ENCODE data around the gene ZNF578. TPM values are rescaled to one million over a fixed set of nuclear protein-coding genes. Genes with fewer than 3 reads are reported as not detected.
"Not testable (repeated sequence)": the region's sequence is repeated elsewhere in the genome, so short reads cannot be mapped to it uniquely, and the experiment has no call there.

Gene ZNF578
- total and polyA plus RNA-seq, 9 donors = 1.6 to 8.0 (median 4.0) TPM

DNA sequence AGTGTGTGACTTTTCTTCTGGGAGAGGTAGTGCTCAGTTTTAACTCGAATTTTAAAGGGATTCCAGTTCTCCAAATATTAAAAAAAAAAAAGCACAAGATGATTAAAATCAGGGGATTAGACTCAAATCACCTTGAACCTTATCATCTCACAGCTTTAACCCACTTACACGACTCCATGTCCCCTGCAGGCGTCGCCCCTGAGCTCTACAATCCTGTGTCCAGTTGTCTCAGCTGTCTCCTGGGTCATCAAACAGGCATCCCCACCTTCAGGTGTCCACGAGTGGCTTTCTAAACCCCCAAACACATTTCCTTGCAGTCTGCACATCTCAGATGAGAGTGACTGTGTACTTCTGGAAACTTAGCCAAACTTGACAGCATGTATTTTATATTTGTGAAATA, 88.3 kb downstream of the ZNF578 start:
- no peak overlapping the region for H3K27ac ChIP-seq
- H3K27me3 ChIP-seq = no peaks in the 10 kb centered on the region
- H3K36me3 ChIP-seq = no peaks in the 10 kb centered on the region
- 81 to 88% (median 86%) methylated on average over 5 of the region's 5 CpGs for WGBS, 3 donors
- TF ChIP-seq, protein P1, sequence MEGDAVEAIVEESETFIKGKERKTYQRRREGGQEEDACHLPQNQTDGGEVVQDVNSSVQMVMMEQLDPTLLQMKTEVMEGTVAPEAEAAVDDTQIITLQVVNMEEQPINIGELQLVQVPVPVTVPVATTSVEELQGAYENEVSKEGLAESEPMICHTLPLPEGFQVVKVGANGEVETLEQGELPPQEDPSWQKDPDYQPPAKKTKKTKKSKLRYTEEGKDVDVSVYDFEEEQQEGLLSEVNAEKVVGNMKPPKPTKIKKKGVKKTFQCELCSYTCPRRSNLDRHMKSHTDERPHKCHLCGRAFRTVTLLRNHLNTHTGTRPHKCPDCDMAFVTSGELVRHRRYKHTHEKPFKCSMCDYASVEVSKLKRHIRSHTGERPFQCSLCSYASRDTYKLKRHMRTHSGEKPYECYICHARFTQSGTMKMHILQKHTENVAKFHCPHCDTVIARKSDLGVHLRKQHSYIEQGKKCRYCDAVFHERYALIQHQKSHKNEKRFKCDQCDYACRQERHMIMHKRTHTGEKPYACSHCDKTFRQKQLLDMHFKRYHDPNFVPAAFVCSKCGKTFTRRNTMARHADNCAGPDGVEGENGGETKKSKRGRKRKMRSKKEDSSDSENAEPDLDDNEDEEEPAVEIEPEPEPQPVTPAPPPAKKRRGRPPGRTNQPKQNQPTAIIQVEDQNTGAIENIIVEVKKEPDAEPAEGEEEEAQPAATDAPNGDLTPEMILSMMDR (IDR thresholded peaks at IDR 0.05) = no peak
- TF ChIP-seq EP300 (IDR thresholded peaks at IDR 0.05) (no peak), POLR2A (IDR thresholded peaks at IDR 0.05) (no peak)
- peaks cover 0 to 2% of the 10 kb centered on the region in 2 donors for H3K9me3 ChIP-seq
- intact Hi-C loops (cut with DNase I) = no loop called here
- H3K4me3 ChIP-seq = no peak overlapping the region
- no peaks in the 10 kb centered on the region for H3K4me1 ChIP-seq (ENCODE audit: insufficient read depth)
- no peak for DNase-seq

DNA sequence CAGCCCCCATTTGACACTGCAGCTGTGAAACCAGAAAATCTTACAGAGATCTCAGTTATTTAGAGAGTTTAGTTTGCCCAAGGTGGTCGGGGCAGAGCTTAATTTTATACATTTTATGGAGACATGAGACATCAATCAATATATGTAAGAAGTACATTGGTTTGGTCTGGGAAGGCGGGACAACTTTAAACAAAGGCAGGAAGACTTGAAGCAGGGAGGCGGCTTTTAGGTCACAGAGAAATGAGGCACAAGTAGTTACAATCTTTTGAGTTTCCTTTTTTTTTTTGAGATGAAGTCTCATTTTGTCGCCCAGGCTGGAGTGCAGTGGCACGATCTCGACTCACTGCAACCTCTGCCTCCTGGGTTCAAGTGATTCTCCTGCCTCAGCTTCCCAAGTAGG, 89.2 kb downstream of the ZNF578 start:
- H3K4me3 ChIP-seq; H3K27ac ChIP-seq; intact Hi-C loops (cut with DNase I); H3K36me3 ChIP-seq; H3K27me3 ChIP-seq; DNase-seq; H3K4me1 ChIP-seq (ENCODE audit: insufficient read depth); H3K9me3 ChIP-seq: not testable (repeated sequence)
- 86 to 89% (median 88%) methylated on average over 6 of the region's 6 CpGs for whole genome bisulfite sequencing, 3 donors

DNA sequence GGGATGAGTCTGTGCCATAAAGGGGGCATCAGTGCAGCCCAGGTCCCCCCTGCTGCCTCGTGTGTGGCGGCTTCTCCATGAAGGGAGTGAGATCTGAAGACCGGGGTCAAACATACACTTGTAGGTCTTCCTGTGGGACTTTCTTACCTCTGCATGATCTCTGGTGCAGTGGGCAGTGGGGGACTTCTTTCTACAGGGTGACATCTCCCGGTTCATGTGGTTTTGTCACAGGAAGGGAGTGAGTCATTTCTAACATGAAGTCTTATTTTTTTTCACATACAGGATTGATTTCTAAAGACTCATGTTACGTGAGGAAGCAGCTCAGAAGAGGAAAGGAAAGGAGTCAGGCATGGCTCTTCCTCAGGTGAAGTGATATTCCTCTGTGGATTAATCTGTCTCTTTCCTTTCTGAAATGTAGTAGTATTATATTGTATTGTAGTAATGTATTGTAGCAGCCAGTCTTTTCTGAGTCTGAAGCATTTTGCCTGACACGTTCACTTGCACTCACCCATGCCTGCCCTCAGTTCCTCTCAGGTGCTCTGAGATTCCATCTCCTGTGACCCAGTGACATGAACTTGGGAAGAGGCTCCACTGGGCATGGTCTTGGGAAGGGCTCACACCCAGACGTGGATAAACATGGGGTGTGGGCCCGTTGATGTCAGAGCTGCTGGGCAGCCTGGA, 89.8 kb downstream of the ZNF578 start:
- TF ChIP-seq EP300 (IDR thresholded peaks at IDR 0.05) = no peak
- WGBS, 3 donors = 78 to 88% (median 84%) methylated on average over 8 of the region's 8 CpGs
- Histone ChIP-seq H3K4me1 (ENCODE audit: insufficient read depth) (no peaks in the 10 kb centered on the region), H3K36me3 (no peaks in the 10 kb centered on the region), H3K9me3 (peaks cover 0 to 6% of the 10 kb centered on the region in 2 donors), H3K27ac (no peak overlapping the region), H3K4me3 (no peak overlapping the region), H3K27me3 (no peaks in the 10 kb centered on the region)
- no peak for DNase-seq
- intact Hi-C loops (cut with DNase I) = no loop called here

DNA sequence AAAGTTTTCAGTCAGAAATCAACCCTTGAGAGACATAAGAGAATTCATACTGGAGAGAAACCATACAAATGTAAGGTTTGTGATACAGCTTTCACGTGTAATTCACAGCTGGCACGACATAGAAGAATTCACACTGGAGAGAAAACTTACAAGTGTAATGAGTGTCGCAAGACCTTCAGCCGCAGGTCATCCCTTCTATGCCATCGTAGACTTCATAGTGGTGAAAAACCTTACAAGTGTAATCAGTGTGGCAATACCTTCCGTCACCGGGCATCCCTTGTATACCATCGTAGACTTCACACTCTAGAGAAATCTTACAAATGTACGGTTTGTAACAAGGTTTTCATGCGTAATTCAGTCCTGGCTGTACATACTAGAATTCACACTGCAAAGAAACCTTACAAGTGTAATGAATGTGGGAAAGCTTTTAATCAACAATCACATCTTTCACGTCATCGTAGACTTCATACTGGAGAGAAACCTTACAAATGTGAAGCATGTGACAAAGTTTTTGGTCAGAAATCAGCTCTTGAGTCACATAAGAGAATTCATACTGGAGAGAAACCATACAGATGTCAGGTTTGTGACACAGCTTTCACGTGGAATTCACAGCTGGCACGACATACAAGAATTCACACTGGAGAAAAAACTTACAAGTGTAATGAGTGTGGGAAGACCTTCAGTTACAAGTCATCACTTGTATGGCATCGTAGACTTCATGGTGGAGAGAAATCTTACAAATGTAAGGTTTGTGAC, 101.0 kb downstream of the ZNF578 start:
- H3K9me3 ChIP-seq = peaks cover 0 to 45% of the 10 kb centered on the region in 2 donors

DNA sequence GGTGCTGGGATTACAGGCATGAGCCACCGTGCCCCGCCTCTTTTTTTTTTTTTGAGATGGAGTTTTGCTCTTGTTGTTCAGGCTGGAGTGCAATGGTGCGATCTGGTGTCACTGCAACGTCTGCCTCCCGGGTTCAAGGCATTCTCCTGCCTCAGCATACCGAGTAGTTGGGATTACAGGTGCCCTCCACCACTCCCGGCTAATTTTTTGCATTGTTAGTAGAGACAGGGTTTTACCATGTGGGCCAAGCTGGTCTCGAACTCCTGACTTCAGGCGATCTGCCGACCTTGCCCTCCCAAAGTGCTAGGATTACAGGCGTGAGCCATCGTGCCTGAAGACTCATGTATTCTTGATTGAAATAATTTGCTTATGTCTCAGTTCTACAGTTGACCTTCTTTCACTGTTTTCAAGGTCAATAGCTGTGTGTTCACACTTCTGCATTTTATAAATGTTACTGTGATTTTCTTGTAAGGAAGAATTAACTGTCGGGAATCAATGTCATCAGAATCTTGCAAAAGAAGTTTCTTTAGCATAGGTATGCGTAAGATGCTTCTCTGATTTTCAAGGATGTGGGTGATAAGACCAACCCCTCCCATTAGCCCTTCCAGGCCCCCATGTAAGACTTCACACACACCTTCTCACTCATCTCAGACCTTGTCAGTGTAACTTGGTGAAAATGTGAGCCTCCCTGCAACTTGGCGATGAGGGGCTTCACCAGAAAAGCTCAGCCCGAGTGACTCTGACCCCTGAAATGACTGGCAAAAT, 104.1 kb downstream of the ZNF578 start:
- 95 to 96% (median 95%) methylated on average over 16 of the region's 16 CpGs for WGBS, 3 donors
- peaks cover 0 to 43% of the 10 kb centered on the region in 2 donors for H3K9me3 ChIP-seq

More for the DNA sequence above, 101.0 kb downstream of the ZNF578 start:
- no peaks in the 10 kb centered on the region for H3K27me3 ChIP-seq
- TF ChIP-seq, protein P1 (IDR thresholded peaks at IDR 0.05) = no peak
- no peak for TF ChIP-seq EP300 (IDR thresholded peaks at IDR 0.05)
- TF ChIP-seq POLR2A (IDR thresholded peaks at IDR 0.05) = no peak
- no peaks in the 10 kb centered on the region for H3K4me1 ChIP-seq (ENCODE audit: insufficient read depth)
- H3K27ac ChIP-seq = no peak overlapping the region
- no peak overlapping the region for H3K4me3 ChIP-seq
- no peaks in the 10 kb centered on the region for H3K36me3 ChIP-seq
- WGBS, 3 donors = 95 to 98% (median 97%) methylated on average over 15 of the region's 15 CpGs
- intact Hi-C loops (cut with DNase I) = no loop called here
- no peak for DNase-seq

DNA sequence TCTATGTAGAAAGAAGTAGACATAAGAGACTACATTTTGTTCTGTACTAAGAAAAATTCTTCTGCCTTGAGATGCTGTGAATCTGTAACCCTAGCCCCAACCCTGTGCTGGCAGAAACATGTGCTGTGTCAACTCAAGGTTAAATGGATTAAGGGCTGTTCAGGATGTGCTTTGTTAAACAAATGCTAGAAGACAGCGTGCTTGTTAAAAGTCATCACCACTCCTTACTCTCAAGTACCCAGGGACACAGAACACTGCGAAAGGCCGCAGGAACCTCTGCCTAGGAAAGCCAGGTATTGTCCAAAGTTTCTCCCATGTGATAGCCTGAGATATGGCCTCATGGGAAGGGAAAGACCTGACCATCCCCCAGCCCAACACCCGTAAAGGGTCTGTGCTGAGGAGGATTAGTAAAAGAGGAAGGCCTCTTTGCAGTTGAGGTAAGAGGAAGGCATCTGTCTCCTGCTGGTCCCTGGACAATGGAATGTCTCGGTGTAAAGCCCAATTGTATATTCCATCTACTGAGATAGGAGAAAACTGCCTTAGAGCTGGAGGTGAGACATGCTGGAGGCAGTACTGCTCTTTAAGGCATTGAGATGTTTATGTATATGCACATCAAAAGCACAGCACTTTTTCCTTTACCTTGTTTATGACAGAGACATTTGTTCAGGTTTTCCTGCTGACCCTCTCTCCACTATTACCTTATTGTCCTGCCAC, 105.5 kb downstream of the ZNF578 start:
- H3K27ac ChIP-seq; DNase-seq; H3K4me1 ChIP-seq (ENCODE audit: insufficient read depth); H3K27me3 ChIP-seq; H3K4me3 ChIP-seq; intact Hi-C loops (cut with DNase I); H3K36me3 ChIP-seq: not testable (repeated sequence)
- H3K9me3 ChIP-seq = peaks cover 0 to 33% of the 10 kb centered on the region in 2 donors
- WGBS, 3 donors = 67 to 80% (median 72%) methylated on average over 5 of the region's 5 CpGs

More for the DNA sequence above, 104.1 kb downstream of the ZNF578 start:
- Histone ChIP-seq H3K27ac (no peak overlapping the region), H3K4me3 (no peak overlapping the region), H3K4me1 (ENCODE audit: insufficient read depth) (no peaks in the 10 kb centered on the region), H3K27me3 (no peaks in the 10 kb centered on the region), H3K36me3 (no peaks in the 10 kb centered on the region)
- TF ChIP-seq EP300 (IDR thresholded peaks at IDR 0.05) (no peak), POLR2A (IDR thresholded peaks at IDR 0.05) (no peak)
- TF ChIP-seq, protein P1 (IDR thresholded peaks at IDR 0.05) = no peak
- DNase-seq = no peak
- intact Hi-C loops (cut with DNase I) = no loop called here

DNA sequence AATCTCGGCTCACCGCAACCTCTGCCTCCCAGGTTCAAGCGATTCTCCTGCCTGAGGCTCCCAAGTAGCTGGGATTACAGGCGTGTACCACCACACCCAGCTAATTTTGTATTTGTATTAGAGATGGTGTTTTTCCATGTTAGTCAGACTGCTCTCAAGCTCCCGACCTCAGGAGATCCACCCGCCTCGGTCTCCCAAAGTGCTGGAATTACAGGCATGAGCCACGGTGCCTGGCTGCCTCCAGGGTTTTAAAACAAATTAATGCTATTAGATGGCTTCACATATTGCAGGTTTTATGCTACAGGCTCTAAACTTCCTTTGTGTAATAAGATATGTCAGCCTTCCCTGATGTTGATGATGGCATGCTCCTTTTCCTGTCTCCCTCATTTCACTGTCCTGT, 108.3 kb downstream of the ZNF578 start:
- DNase-seq; intact Hi-C loops (cut with DNase I); H3K27me3 ChIP-seq; H3K4me1 ChIP-seq (ENCODE audit: insufficient read depth); H3K27ac ChIP-seq; H3K36me3 ChIP-seq; H3K4me3 ChIP-seq: not testable (repeated sequence)
- peaks cover 0 to 22% of the 10 kb centered on the region in 2 donors for H3K9me3 ChIP-seq
- WGBS, 3 donors = 97 to 98% (median 98%) methylated on average over 8 of the region's 8 CpGs

Data from ovary (tissue), 9 donors.